Skeletal muscle satellite cell (primary cell): ENCODE results near the gene DNAL1. TPM values are rescaled to one million over a fixed set of nuclear protein-coding genes. Genes with fewer than 3 reads are reported as not detected.

Source experiments
- H3K27me3 ChIP-seq: 2 replicates; pipeline ENCODE4 v1.7.0; 2013; ENCODE audit warnings: low read length; ENCODE audit not compliant: control insufficient read depth, insufficient read depth
- H3K36me3 ChIP-seq: 2 replicates; pipeline ENCODE4 v1.7.0; 2013; ENCODE audit warnings: mild to moderate bottlenecking, control low read depth, low read length; ENCODE audit not compliant: insufficient read depth
- H3K4me1 ChIP-seq: 2 replicates; pipeline ENCODE4 v1.7.0; 2013; ENCODE audit warnings: low read length; ENCODE audit not compliant: control insufficient read depth, insufficient read depth
- H3K4me2 ChIP-seq: 2 replicates; pipeline ENCODE4 v1.7.0; 2013; ENCODE audit warnings: mild to moderate bottlenecking, low read length
- H3K4me3 ChIP-seq: 2 replicates; pipeline ENCODE4 v1.7.0; 2013; ENCODE audit warnings: low read length
- H3K9ac ChIP-seq: 2 replicates; pipeline ENCODE4 v1.7.0; 2013; ENCODE audit warnings: mild to moderate bottlenecking, low read depth, low read length, moderate library complexity
- H3K9me3 ChIP-seq: replicated peaks from 2 replicates; pipeline ENCODE4 v1.7.0; 2013; ENCODE audit warnings: mild to moderate bottlenecking, control low read depth, low read length
- small RNA-seq: library from RNA; depleted of rRNA; stranded (forward); fragments of <200 nt; gene quantifications from one replicate; pipeline ENCODE3, GENCODE V24; 2012

The DNAL1 gene

GRCh38 chr14:73749706-73750530 lies 105.1 kb downstream of the DNAL1 start:
- Histone ChIP-seq H3K4me3 (no peak overlapping the region), H3K4me2 (no peak overlapping the region), H3K9me3 (no peaks in the 10 kb centered on the region), H3K36me3 (peaks cover 4% of the 10 kb centered on the region), H3K4me1 (peaks cover 76% of the 10 kb centered on the region), H3K27me3 (no peaks in the 10 kb centered on the region), H3K9ac (no peak overlapping the region)

GRCh38 chr14:73750531-73750901 lies 105.7 kb downstream of the DNAL1 start:
- Histone ChIP-seq H3K36me3 (peaks cover 4% of the 10 kb centered on the region), H3K27me3 (no peaks in the 10 kb centered on the region), H3K4me1 (peaks cover 76% of the 10 kb centered on the region), H3K4me3 (no peak overlapping the region), H3K9me3 (no peaks in the 10 kb centered on the region), H3K9ac (no peak overlapping the region), H3K4me2 (no peak overlapping the region)

DNA sequence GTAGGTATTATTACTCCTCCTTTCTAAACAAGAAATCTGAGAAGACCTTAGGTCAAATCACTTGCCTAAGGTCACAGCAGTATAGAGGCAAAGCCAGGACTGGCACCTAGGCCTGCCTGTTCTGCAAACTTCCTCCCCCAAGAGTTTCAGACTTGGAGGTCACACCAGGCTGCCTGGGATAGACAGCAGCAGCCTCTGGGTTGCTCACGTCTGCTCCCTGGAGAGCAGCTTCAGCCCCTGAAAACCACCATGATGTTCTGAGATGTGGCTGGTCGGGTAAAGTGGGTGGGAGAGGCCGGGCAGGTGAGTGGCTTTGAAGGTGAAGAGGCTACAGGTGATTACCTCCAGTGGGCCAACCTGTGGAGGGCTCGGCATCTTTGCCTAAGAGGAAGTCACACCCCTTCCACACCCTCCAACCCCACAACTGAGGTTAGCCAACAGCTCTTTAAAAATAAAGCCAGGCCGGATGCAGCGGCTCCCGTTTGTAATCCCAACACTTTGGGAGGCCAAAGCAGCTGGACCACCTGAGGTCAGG lies 106.4 kb downstream of the DNAL1 start:
- H3K9me3 ChIP-seq, result no peaks in the 10 kb centered on the region
- no peak overlapping the region for H3K9ac ChIP-seq
- no peaks in the 10 kb centered on the region for H3K27me3 ChIP-seq
- H3K36me3 ChIP-seq, result peaks cover 4% of the 10 kb centered on the region
- peaks cover 76% of the 10 kb centered on the region for H3K4me1 ChIP-seq
- no peak overlapping the region for H3K4me2 ChIP-seq
- H3K4me3 ChIP-seq, result no peak overlapping the region

DNA sequence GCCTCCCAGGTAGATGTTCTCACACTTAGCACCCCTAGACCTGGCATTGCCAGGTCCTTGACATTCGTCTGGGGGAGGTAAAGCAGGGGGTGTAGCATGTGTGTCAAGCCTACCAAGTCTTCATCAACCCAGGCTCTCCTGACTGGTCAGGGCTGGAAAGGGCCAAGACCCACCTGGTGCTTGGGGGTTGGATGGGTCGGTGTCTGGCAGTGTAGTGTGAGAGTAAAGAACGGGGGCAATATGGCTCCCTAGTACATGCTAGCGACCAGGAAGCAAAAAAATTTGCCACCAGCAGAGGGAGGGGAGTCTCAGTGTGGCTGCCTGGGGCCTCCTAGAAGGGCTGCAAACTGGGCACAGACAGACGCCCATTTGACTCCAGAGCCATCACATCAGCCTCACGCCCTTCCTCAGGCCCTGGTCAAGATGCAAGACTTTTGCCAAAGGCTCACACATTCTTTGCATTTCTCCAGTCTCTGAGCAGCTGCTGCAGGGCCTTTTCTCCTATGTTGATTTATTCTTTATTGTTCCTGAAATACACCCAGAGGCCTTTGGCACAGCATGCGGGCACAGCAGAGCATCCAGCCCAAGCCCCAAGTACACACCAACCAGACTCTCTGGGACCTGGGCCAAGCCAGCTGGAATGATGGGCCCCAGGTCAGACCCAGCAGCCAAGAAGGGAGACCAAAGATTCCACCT lies 107.7 kb downstream of the DNAL1 start:
- Histone ChIP-seq H3K4me2 (peak overlapping the region; percentile 89), H3K9ac (peak overlapping the region; percentile 70), H3K36me3 (no peaks in the 10 kb centered on the region), H3K27me3 (no peaks in the 10 kb centered on the region), H3K4me1 (peaks cover 77% of the 10 kb centered on the region), H3K9me3 (no peaks in the 10 kb centered on the region), H3K4me3 (no peak overlapping the region)

Small RNAs within 50 kb of the gene (small RNA-seq; reads per million reads assigned to genes)
- gene RNU6-240P, result not detected
